Large intestine (tissue), 3 donors: Measurements from ENCODE around the gene ARHGEF2. TPM values are rescaled to one million over a fixed set of nuclear protein-coding genes. Genes with fewer than 3 reads are reported as not detected.

Experiments
- DNase-seq, 2 donors: peaks; one replicate each; pipeline versions ENCODE4 v3.0.0 to v3.0.0-alpha.2; 2013
- H3K27ac ChIP-seq: one replicate; pipeline ENCODE4 v1.5.1; 2013; ENCODE audit warnings: low read length
- H3K27me3 ChIP-seq: 2 replicates; pipeline ENCODE4 v1.6.1; 2013; ENCODE audit warnings: low read length; ENCODE audit not compliant: control insufficient read depth, insufficient read depth
- H3K36me3 ChIP-seq: 2 replicates; pipeline ENCODE4 v1.6.1; 2013; ENCODE audit warnings: low read length; ENCODE audit not compliant: control insufficient read depth, insufficient read depth
- H3K4me1 ChIP-seq: one replicate; pipeline ENCODE4 v1.6.1; 2013; ENCODE audit warnings: low read length; ENCODE audit not compliant: control insufficient read depth, insufficient read depth
- H3K4me3 ChIP-seq: one replicate; pipeline ENCODE4 v1.5.1; 2013; ENCODE audit warnings: low read length
- H3K9me3 ChIP-seq: one replicate; pipeline ENCODE4 v1.6.1; 2013; ENCODE audit warnings: mild to moderate bottlenecking, low read depth, low read length, moderate library complexity; ENCODE audit not compliant: control insufficient read depth
- WGBS: methylation state at CpG from one replicate; pipeline ENCODE4 v1.1.5; 2013; ENCODE audit warnings: low lambda C conversion rate; ENCODE audit not compliant: insufficient coverage; 5-methylcytosine and 5-hydroxymethylcytosine counted together
- polyA plus RNA-seq: library from polyadenylated mRNA; unstranded; fragments of 120-200 nt; gene quantifications from one replicate; pipeline ENCODE4 v1.2.1, GENCODE V29; 2013

The ARHGEF2 gene
- polyA plus RNA-seq, 1 donor: 51.2 TPM

- no peak for DNase-seq
- Histone ChIP-seq H3K27ac (peak overlapping the region; percentile 86), H3K9me3 (no peaks in the 10 kb centered on the region), H3K27me3 (no peaks in the 10 kb centered on the region), H3K4me1 (no peaks in the 10 kb centered on the region), H3K36me3 (peaks cover 57% of the 10 kb centered on the region), H3K4me3 (no peak overlapping the region)
- no CpG with 5 or more reads among the region's 11 CpGs for WGBS
Measured at GRCh38 chr1:155912056-155912536, 66.3 kb downstream of the ARHGEF2 start.

GRCh38 chr1:155911156-155912055, 66.9 kb downstream of the ARHGEF2 start, which contains the start of gene RIT1:
Gene RIT1, minus strand, starts transcription at chr1:155911349. Its CDS starts 588 bp downstream, at chr1:155910761.
- H3K27me3 ChIP-seq: no peaks in the 10 kb centered on the region
- H3K4me1 ChIP-seq: no peaks in the 10 kb centered on the region
- peaks cover 55% of the 10 kb centered on the region for H3K36me3 ChIP-seq
- peak; percentile 85 to 91 for DNase-seq
- WGBS: 0% methylated on average over 2 of the region's 34 CpGs
- no peaks in the 10 kb centered on the region for H3K9me3 ChIP-seq
- H3K4me3 ChIP-seq: peak within 1 kb of the TSS; percentile 68
- H3K27ac ChIP-seq: peak within 1 kb of the TSS; percentile 86

- Histone ChIP-seq H3K27me3 (no peaks in the 10 kb centered on the region), H3K4me3 (peak overlapping the region; percentile 68), H3K36me3 (peaks cover 53% of the 10 kb centered on the region), H3K27ac (peak overlapping the region; percentile 86), H3K9me3 (no peaks in the 10 kb centered on the region), H3K4me1 (no peaks in the 10 kb centered on the region)
- WGBS: no CpG with 5 or more reads among the region's 11 CpGs
- DNase-seq: peak in 1 of 2 donors; percentile 65
Measured at GRCh38 chr1:155910621-155911121, 67.7 kb downstream of the ARHGEF2 start.

GRCh38 chr1:155909894-155910293, 68.5 kb downstream of the ARHGEF2 start:
- H3K4me1 ChIP-seq: no peaks in the 10 kb centered on the region
- peaks cover 53% of the 10 kb centered on the region for H3K36me3 ChIP-seq
- H3K4me3 ChIP-seq: peak overlapping the region; percentile 68
- 76% methylated on average over 2 of the region's 4 CpGs for WGBS
- H3K27me3 ChIP-seq: no peaks in the 10 kb centered on the region
- DNase-seq: peak; percentile 36 to 50
- no peaks in the 10 kb centered on the region for H3K9me3 ChIP-seq
- peak overlapping the region; percentile 86 for H3K27ac ChIP-seq

- no peak for DNase-seq
- Histone ChIP-seq H3K4me3 (no peak overlapping the region), H3K27ac (no peak overlapping the region), H3K9me3 (no peaks in the 10 kb centered on the region), H3K4me1 (no peaks in the 10 kb centered on the region), H3K27me3 (no peaks in the 10 kb centered on the region), H3K36me3 (peaks cover 74% of the 10 kb centered on the region)
- no CpG with 5 or more reads among the region's 12 CpGs for WGBS
Measured at GRCh38 chr1:155904261-155904660, 74.1 kb downstream of the ARHGEF2 start.

- Histone ChIP-seq H3K9me3 (no peaks in the 10 kb centered on the region), H3K27me3 (no peaks in the 10 kb centered on the region), H3K4me1 (no peaks in the 10 kb centered on the region), H3K36me3 (peaks cover 59% of the 10 kb centered on the region), H3K27ac (no peak overlapping the region), H3K4me3 (no peak overlapping the region)
- WGBS: no CpG with 5 or more reads among the region's 4 CpGs
- no peak for DNase-seq
Measured at GRCh38 chr1:155900161-155900560, 78.2 kb downstream of the ARHGEF2 start.

- WGBS: no CpG with 5 or more reads among the region's 2 CpGs
- Histone ChIP-seq H3K36me3 (peaks cover 54% of the 10 kb centered on the region), H3K27me3 (no peaks in the 10 kb centered on the region), H3K27ac (no peak overlapping the region), H3K4me1 (no peaks in the 10 kb centered on the region), H3K4me3 (no peak overlapping the region), H3K9me3 (no peaks in the 10 kb centered on the region)
- no peak for DNase-seq
Measured at GRCh38 chr1:155899683-155900082, 78.7 kb downstream of the ARHGEF2 start.

GRCh38 chr1:155898888-155899287, 79.5 kb downstream of the ARHGEF2 start:
- H3K4me1 ChIP-seq: no peaks in the 10 kb centered on the region
- no peak for DNase-seq
- H3K27me3 ChIP-seq: no peaks in the 10 kb centered on the region
- peaks cover 46% of the 10 kb centered on the region for H3K36me3 ChIP-seq
- H3K27ac ChIP-seq: no peak overlapping the region
- no peak overlapping the region for H3K4me3 ChIP-seq
- WGBS: 100% methylated on average over 1 of the region's 2 CpGs
- H3K9me3 ChIP-seq: no peaks in the 10 kb centered on the region

GRCh38 chr1:155897746-155898145, 80.6 kb downstream of the ARHGEF2 start:
- Histone ChIP-seq H3K27me3 (no peaks in the 10 kb centered on the region), H3K4me3 (no peak overlapping the region), H3K9me3 (no peaks in the 10 kb centered on the region), H3K4me1 (no peaks in the 10 kb centered on the region), H3K27ac (no peak overlapping the region), H3K36me3 (peaks cover 41% of the 10 kb centered on the region)
- WGBS: no CpG with 5 or more reads among the region's 1 CpG
- no peak for DNase-seq
